DND-41 (cell line): ENCODE measurements around the gene PTH2.

ENCODE experiments used
- ATAC-seq: fragments of 200-7000 bp; cut with Tn5 transposase; 3 replicates; pipeline ENCODE4 v1.9.1; 2021; ENCODE audit warnings: low read depth; ENCODE audit not compliant: insufficient read depth
- DNase-seq: peaks from one replicate; pipeline ENCODE4 v3.0.0-alpha.2; 2020
- H2AFZ ChIP-seq: 2 replicates; pipeline ENCODE4 v1.6.0; 2012; ENCODE audit warnings: low read depth, low read length
- H3K27ac ChIP-seq: 2 replicates; pipeline ENCODE4 v1.5.1; 2012; ENCODE audit warnings: low read length, inconsistent platforms
- H3K27me3 ChIP-seq: fragments of 200-600 bp; sonication (generic); 2 replicates; pipeline ENCODE4 v1.6.0; 2012; ENCODE audit warnings: low read length, mild to moderate bottlenecking, inconsistent platforms; ENCODE audit not compliant: insufficient read depth, poor library complexity
- H3K36me3 ChIP-seq: 2 replicates; pipeline ENCODE4 v1.5.1; 2012; ENCODE audit warnings: low read length, inconsistent platforms; ENCODE audit not compliant: insufficient read depth
- H3K4me1 ChIP-seq: 2 replicates; pipeline ENCODE4 v1.5.1; 2012; ENCODE audit warnings: mild to moderate bottlenecking, low read length; ENCODE audit not compliant: insufficient read depth
- H3K4me2 ChIP-seq: 2 replicates; pipeline ENCODE4 v1.6.0; 2012; ENCODE audit warnings: mild to moderate bottlenecking, moderate library complexity, low read length, inconsistent platforms; ENCODE audit not compliant: insufficient read depth
- H3K4me3 ChIP-seq, 2 experiments: fragments of 200-600 bp in 1 of 2; shearing (Covaris generic) in 1 of 2; 2 replicates each; pipeline ENCODE4 v1.5.1; 2012 to 2016; ENCODE audit warnings: inconsistent platforms in 2 of 2, low read length in 2 of 2, mild to moderate bottlenecking in 2 of 2, low read depth in 1 of 2, moderate library complexity in 1 of 2
- H3K79me2 ChIP-seq: 2 replicates; pipeline ENCODE4 v1.6.0; 2012; ENCODE audit warnings: low read length, inconsistent platforms; ENCODE audit not compliant: insufficient read depth
- H3K9ac ChIP-seq: 2 replicates; pipeline ENCODE4 v1.6.0; 2012; ENCODE audit warnings: low read depth, mild to moderate bottlenecking, inconsistent platforms, low read length, moderate library complexity
- H3K9me3 ChIP-seq: 2 replicates; pipeline ENCODE4 v1.5.1; 2012; ENCODE audit warnings: low read length, moderate library complexity, mild to moderate bottlenecking, inconsistent platforms; ENCODE audit not compliant: insufficient read depth, severe bottlenecking
- H4K20me1 ChIP-seq: 2 replicates; pipeline ENCODE4 v1.6.0; 2012; ENCODE audit warnings: low read length; ENCODE audit not compliant: insufficient read depth
- EZH2 ChIP-seq: IDR thresholded peaks from 3 replicates; pipeline ENCODE4 v1.6.1; 2012; ENCODE audit warnings: borderline replicate concordance, low read depth, mild to moderate bottlenecking, moderate library complexity, low read length, inconsistent platforms; ENCODE audit not compliant: severe bottlenecking
- TF ChIP-seq, protein P1 (sequence below): IDR thresholded peaks from 2 replicates; pipeline ENCODE4 v1.5.1; 2012; ENCODE audit warnings: borderline replicate concordance, low read length, moderate library complexity, mild to moderate bottlenecking; ENCODE audit not compliant: poor library complexity, severe bottlenecking; ENCODE audit errors: extremely low read depth

PTH2 gene

DNA sequence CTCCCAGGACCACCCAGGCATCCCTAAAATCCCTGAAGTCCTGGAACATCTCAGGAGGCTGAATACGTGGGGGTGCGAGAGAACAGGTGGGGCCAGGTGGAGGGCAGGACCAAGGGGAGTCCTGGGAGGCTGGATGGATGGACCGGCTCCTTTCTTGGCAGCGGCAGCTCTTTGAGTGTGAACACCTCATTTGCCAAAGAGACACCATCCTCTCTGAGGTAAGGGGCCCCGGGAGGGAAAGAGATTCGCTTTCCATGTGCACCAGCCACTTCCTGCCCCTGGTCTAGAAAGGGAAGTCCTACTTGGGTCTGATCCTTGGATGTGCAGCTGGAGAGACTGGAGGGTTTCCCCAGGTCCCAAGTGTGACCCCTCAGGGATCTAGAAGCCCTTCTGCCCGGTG lies 16.2 kb downstream of the PTH2 start:
- Histone ChIP-seq H3K27me3 (no peaks in the 10 kb centered on the region), H3K4me2 (no peak overlapping the region), H2AFZ (no peak overlapping the region), H3K36me3 (no peaks in the 10 kb centered on the region), H3K4me1 (peaks cover 10% of the 10 kb centered on the region), H4K20me1 (no peaks in the 10 kb centered on the region), H3K9ac (no peak overlapping the region), H3K79me2 (no peaks in the 10 kb centered on the region), H3K4me3 (no peak overlapping the region), H3K27ac (no peak overlapping the region), H3K9me3 (no peaks in the 10 kb centered on the region)
- TF ChIP-seq EZH2: no peak
- TF ChIP-seq, protein P1, sequence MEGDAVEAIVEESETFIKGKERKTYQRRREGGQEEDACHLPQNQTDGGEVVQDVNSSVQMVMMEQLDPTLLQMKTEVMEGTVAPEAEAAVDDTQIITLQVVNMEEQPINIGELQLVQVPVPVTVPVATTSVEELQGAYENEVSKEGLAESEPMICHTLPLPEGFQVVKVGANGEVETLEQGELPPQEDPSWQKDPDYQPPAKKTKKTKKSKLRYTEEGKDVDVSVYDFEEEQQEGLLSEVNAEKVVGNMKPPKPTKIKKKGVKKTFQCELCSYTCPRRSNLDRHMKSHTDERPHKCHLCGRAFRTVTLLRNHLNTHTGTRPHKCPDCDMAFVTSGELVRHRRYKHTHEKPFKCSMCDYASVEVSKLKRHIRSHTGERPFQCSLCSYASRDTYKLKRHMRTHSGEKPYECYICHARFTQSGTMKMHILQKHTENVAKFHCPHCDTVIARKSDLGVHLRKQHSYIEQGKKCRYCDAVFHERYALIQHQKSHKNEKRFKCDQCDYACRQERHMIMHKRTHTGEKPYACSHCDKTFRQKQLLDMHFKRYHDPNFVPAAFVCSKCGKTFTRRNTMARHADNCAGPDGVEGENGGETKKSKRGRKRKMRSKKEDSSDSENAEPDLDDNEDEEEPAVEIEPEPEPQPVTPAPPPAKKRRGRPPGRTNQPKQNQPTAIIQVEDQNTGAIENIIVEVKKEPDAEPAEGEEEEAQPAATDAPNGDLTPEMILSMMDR: no peak
- DNase-seq (no peak), ATAC-seq (no peak)

GRCh38 chr19:49403404-49404187 lies 19.6 kb downstream of the PTH2 start:
- ATAC-seq: no peak
- DNase-seq: no peak
- Histone ChIP-seq H3K4me1 (no peaks in the 10 kb centered on the region), H3K36me3 (no peaks in the 10 kb centered on the region), H3K27me3 (no peaks in the 10 kb centered on the region), H3K79me2 (no peaks in the 10 kb centered on the region), H3K27ac (no peak overlapping the region), H3K9me3 (no peaks in the 10 kb centered on the region), H3K9ac (no peak overlapping the region), H4K20me1 (no peaks in the 10 kb centered on the region), H3K4me3 (no peak overlapping the region), H2AFZ (no peak overlapping the region), H3K4me2 (no peak overlapping the region)
- TF ChIP-seq, protein P1: no peak

DNA sequence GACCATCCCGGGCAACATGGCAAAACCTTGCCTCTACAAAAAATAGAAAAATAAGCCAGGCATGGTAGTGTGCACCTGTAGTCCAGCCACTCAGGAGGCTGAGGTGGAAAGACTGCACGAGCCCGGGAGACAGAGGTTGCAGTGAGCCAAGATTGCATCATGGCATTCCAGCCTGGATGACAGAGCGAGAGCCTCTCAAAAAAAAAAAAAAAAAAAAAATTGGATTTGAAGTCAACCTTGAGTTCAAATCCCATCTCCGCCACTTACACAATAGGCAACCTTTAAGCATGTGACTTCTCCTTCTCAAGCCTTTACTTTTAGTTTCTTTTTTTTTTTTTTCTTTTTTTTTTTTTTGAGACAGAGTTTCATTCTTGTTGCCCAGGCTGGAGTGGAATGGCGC lies 23.2 kb downstream of the PTH2 start:
- Histone ChIP-seq H3K27ac (no peak overlapping the region), H3K9me3 (no peaks in the 10 kb centered on the region), H3K9ac (no peak overlapping the region), H3K36me3 (no peaks in the 10 kb centered on the region), H3K27me3 (no peaks in the 10 kb centered on the region), H2AFZ (no peak overlapping the region), H3K4me2 (no peak overlapping the region), H3K4me1 (no peaks in the 10 kb centered on the region), H3K4me3 (no peak overlapping the region), H3K79me2 (no peaks in the 10 kb centered on the region), H4K20me1 (no peaks in the 10 kb centered on the region)
- no peak for DNase-seq
- ATAC-seq: no peak
- no peak for TF ChIP-seq EZH2
- TF ChIP-seq, protein P1: no peak

- no peak overlapping the region for H3K9ac ChIP-seq
- TF ChIP-seq, protein P1: no peak
- no peak for TF ChIP-seq EZH2
- no peak overlapping the region for H3K4me3 ChIP-seq
- no peaks in the 10 kb centered on the region for H4K20me1 ChIP-seq
- no peak overlapping the region for H2AFZ ChIP-seq
- no peaks in the 10 kb centered on the region for H3K9me3 ChIP-seq
- H3K27me3 ChIP-seq: no peaks in the 10 kb centered on the region
- no peaks in the 10 kb centered on the region for H3K79me2 ChIP-seq
- H3K27ac ChIP-seq: no peak overlapping the region
- no peak for DNase-seq
- ATAC-seq: no peak
- no peaks in the 10 kb centered on the region for H3K36me3 ChIP-seq
- H3K4me2 ChIP-seq: no peak overlapping the region
- H3K4me1 ChIP-seq: no peaks in the 10 kb centered on the region
Measured at GRCh38 chr19:49398931-49399330, 24.3 kb downstream of the PTH2 start.
